ENCODE data around the gene RBM5.

DNA sequence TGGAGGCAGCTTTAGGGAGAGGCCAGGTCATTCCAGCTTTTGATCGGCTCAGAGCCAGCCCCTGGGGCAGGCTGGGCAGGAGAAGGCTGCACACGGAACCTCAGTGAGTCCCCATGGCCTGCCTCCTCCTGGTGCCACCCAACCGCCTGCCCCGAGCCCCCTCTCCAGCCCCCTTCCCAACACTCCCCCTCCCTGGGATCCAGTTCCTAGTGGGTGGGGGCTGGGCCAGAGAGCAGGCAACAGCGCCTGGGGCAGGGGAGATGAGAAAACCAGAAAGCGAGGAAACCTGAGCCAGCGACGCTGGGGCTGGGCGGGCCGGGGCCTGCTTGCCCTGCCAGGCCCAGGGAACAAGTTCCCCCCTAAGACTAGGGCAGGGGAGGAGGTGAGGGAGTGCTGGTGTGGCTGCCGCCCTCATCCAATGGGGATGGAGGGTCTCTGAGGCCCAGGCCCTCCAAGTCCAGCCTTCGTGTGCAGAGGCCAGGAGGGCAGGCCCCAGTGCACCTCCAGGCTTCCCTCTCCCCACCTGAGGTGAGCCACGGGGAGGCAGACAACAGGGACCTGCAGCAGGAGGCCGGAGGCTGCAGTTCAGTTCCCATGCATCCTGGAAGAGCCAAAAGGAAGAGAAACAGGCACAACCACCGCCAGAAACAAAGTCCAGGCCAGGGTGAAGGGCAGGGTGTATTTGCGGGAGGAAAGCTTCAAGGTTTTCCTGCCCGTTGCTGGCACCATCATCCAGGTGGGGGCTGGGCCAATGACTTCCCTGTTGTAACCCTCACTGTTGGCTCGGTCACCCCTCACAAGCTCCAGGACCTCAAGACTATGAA, 62.4 kb downstream of the RBM5 start:
- TF ChIP-seq POLR2A (IDR thresholded peaks at IDR 0.05; ENCODE audit: borderline replicate concordance, extremely low read depth, insufficient read depth, insufficient read length) (no peak), EZH2 (IDR thresholded peaks at IDR 0.05) (no peak), SRF (IDR thresholded peaks at IDR 0.05; ENCODE audit: low read depth) (no peak), EZH2phosphoT487 (IDR thresholded peaks at IDR 0.05; ENCODE audit: borderline replicate concordance) (no peak), ZNF274 (IDR thresholded peaks at IDR 0.05; ENCODE audit: low read depth, low read length) (no peak), POLR2AphosphoS5 (IDR thresholded peaks at IDR 0.05; ENCODE audit: low read depth, low read length) (no peak), CEBPB (IDR thresholded peaks at IDR 0.05; ENCODE audit: low read depth) (no peak), RAD21 (IDR thresholded peaks at IDR 0.05; ENCODE audit: low read depth) (no peak), EGR1 (IDR thresholded peaks at IDR 0.05; ENCODE audit: low read depth) (no peak), YY1 (IDR thresholded peaks at IDR 0.05; ENCODE audit: extremely low read depth, insufficient replicate concordance, low read depth, low read length) (no peak), ZFX (IDR thresholded peaks at IDR 0.05) (no peak)
- TF ChIP-seq, protein P1, sequence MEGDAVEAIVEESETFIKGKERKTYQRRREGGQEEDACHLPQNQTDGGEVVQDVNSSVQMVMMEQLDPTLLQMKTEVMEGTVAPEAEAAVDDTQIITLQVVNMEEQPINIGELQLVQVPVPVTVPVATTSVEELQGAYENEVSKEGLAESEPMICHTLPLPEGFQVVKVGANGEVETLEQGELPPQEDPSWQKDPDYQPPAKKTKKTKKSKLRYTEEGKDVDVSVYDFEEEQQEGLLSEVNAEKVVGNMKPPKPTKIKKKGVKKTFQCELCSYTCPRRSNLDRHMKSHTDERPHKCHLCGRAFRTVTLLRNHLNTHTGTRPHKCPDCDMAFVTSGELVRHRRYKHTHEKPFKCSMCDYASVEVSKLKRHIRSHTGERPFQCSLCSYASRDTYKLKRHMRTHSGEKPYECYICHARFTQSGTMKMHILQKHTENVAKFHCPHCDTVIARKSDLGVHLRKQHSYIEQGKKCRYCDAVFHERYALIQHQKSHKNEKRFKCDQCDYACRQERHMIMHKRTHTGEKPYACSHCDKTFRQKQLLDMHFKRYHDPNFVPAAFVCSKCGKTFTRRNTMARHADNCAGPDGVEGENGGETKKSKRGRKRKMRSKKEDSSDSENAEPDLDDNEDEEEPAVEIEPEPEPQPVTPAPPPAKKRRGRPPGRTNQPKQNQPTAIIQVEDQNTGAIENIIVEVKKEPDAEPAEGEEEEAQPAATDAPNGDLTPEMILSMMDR (IDR thresholded peaks at IDR 0.05 in 2 of 3, conservative IDR thresholded peaks at IDR 0.05 in 1 of 3; ENCODE audit: borderline replicate concordance in 1 of 3, insufficient read depth in 1 of 3, low read depth in 2 of 3, low read length in 2 of 3) = no peak
- TF ChIP-seq, protein P2, sequence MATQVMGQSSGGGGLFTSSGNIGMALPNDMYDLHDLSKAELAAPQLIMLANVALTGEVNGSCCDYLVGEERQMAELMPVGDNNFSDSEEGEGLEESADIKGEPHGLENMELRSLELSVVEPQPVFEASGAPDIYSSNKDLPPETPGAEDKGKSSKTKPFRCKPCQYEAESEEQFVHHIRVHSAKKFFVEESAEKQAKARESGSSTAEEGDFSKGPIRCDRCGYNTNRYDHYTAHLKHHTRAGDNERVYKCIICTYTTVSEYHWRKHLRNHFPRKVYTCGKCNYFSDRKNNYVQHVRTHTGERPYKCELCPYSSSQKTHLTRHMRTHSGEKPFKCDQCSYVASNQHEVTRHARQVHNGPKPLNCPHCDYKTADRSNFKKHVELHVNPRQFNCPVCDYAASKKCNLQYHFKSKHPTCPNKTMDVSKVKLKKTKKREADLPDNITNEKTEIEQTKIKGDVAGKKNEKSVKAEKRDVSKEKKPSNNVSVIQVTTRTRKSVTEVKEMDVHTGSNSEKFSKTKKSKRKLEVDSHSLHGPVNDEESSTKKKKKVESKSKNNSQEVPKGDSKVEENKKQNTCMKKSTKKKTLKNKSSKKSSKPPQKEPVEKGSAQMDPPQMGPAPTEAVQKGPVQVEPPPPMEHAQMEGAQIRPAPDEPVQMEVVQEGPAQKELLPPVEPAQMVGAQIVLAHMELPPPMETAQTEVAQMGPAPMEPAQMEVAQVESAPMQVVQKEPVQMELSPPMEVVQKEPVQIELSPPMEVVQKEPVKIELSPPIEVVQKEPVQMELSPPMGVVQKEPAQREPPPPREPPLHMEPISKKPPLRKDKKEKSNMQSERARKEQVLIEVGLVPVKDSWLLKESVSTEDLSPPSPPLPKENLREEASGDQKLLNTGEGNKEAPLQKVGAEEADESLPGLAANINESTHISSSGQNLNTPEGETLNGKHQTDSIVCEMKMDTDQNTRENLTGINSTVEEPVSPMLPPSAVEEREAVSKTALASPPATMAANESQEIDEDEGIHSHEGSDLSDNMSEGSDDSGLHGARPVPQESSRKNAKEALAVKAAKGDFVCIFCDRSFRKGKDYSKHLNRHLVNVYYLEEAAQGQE (IDR thresholded peaks at IDR 0.05; ENCODE audit: low read depth) = no peak
- TF ChIP-seq, protein P3, sequence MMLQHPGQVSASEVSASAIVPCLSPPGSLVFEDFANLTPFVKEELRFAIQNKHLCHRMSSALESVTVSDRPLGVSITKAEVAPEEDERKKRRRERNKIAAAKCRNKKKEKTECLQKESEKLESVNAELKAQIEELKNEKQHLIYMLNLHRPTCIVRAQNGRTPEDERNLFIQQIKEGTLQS (IDR thresholded peaks at IDR 0.05) = no peak
